Aorta (tissue), 5 donors: ENCODE data around the gene ZNF662. TPM values are rescaled to one million over a fixed set of nuclear protein-coding genes. Genes with fewer than 3 reads are reported as not detected.

Source experiments
- ATAC-seq: fragments of 200-7000 bp; cut with Tn5 transposase; one replicate; pipeline ENCODE4 v1.9.1; 2022; ENCODE audit warnings: moderate library complexity; ENCODE audit not compliant: low FRiP score
- DNase-seq, 2 donors: peaks; one replicate each; pipeline ENCODE4 v3.0.0-alpha.2; 2020
- H3K27ac ChIP-seq, 2 donors: one replicate each; pipeline ENCODE4 v1.5.1; 2013; ENCODE audit warnings: low read length in 2 of 2, mild to moderate bottlenecking in 2 of 2, moderate library complexity in 2 of 2, control low read depth in 1 of 2, inconsistent platforms in 1 of 2, low read depth in 1 of 2
- H3K27me3 ChIP-seq, 2 donors: one replicate each; pipeline ENCODE4 v1.6.1; 2013; ENCODE audit warnings: control low read depth in 1 of 2, low read length in 1 of 2, mild to moderate bottlenecking in 1 of 2, moderate library complexity in 1 of 2; ENCODE audit not compliant: insufficient read depth in 2 of 2, control insufficient read depth in 1 of 2
- H3K36me3 ChIP-seq, 2 donors: one replicate each; pipeline ENCODE4 v1.6.1; 2013; ENCODE audit warnings: control low read depth in 1 of 2, low read length in 1 of 2, mild to moderate bottlenecking in 1 of 2; ENCODE audit not compliant: insufficient read depth in 2 of 2, control insufficient read depth in 1 of 2
- H3K4me1 ChIP-seq, 2 donors: one replicate each; pipeline ENCODE4 v1.6.1; 2013; ENCODE audit warnings: low read length in 2 of 2, control low read depth in 1 of 2, mild to moderate bottlenecking in 1 of 2, moderate library complexity in 1 of 2; ENCODE audit not compliant: insufficient read depth in 2 of 2, control insufficient read depth in 1 of 2
- H3K4me3 ChIP-seq, 2 donors: one replicate each; pipeline ENCODE4 v1.5.1; 2013; ENCODE audit warnings: low read length in 2 of 2, control low read depth in 1 of 2, mild to moderate bottlenecking in 1 of 2
- H3K9me3 ChIP-seq: one replicate; pipeline ENCODE4 v1.6.1; 2013; ENCODE audit warnings: mild to moderate bottlenecking, low read length; ENCODE audit not compliant: control insufficient read depth
- WGBS, 2 donors: extraction: QIAGEN DNeasy Blood & Tissue Kit; methylation state at CpG; one replicate each; pipeline ENCODE4 v1.1.7; 2013; 5-methylcytosine and 5-hydroxymethylcytosine counted together
- intact Hi-C, 2 donors: fragments of 100-400 bp; cut with DNase I; formaldehyde crosslinking; loops; one replicate each; pipeline versions ENCODE4 v1.14.2 to v1.15.0; 2022
- polyA plus RNA-seq, 2 donors: library from polyadenylated mRNA; stranded (reverse); fragments of 200-250 nt; gene quantifications; one replicate each; pipeline ENCODE4 v1.2.3, GENCODE V29; 2013
- total RNA-seq, 2 donors: library from RNA; stranded (reverse); fragmentation: NEBNext Ultra II Directional; extraction: Animal tissue kit (Norgen Biotek cat#: 25700); gene quantifications; one replicate each; pipeline ENCODE4 v1.2.1, GENCODE V29; 2021
- donor health status: healthy with polysubstance abuse.
- donor health status: Bipolar disorder and iron deficiency.
- donor health status: DM: no; HTN: no; CAD: no.
- donor health status: DM: no; HTN: no; CAD: no.
- donor health status: DM: yes; HTN: yes; CAD: no.

ZNF662 gene
- total and polyA plus RNA-seq, 4 donors, result 1.0 to 18.1 (median 11.4) TPM

DNA sequence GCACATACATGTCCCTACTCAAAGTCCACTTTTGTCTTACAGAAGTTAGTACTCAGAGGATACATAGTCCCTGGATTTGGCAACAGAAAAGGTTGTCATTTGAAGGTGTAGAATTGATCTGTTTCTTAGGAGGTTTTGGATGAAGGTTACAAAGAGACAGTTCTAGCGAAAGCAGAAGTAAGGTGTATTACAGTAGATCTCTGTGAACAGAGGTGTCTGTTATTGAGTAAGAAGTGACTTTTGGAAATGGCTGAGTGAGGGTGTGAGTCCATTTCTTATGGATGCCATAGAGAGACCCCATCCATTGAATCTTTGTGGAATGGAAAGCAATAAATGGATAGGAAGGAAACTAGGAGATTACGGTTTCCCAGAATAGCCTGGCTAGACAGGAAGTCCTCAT, 5.6 kb downstream of the ZNF662 start:
- Histone ChIP-seq H3K4me1 (no peaks in the 10 kb centered on the region), H3K27me3 (no peaks in the 10 kb centered on the region), H3K27ac (no peak overlapping the region), H3K36me3 (peaks cover 12 to 29% of the 10 kb centered on the region in 2 donors), H3K4me3 (no peak overlapping the region), H3K9me3 (peaks cover 15% of the 10 kb centered on the region)
- WGBS, 2 donors, result 99 to 100% methylated on average over 2 of the region's 2 CpGs
- intact Hi-C loops, result no loop called here
- DNase-seq (no peak), ATAC-seq (no peak)

DNA sequence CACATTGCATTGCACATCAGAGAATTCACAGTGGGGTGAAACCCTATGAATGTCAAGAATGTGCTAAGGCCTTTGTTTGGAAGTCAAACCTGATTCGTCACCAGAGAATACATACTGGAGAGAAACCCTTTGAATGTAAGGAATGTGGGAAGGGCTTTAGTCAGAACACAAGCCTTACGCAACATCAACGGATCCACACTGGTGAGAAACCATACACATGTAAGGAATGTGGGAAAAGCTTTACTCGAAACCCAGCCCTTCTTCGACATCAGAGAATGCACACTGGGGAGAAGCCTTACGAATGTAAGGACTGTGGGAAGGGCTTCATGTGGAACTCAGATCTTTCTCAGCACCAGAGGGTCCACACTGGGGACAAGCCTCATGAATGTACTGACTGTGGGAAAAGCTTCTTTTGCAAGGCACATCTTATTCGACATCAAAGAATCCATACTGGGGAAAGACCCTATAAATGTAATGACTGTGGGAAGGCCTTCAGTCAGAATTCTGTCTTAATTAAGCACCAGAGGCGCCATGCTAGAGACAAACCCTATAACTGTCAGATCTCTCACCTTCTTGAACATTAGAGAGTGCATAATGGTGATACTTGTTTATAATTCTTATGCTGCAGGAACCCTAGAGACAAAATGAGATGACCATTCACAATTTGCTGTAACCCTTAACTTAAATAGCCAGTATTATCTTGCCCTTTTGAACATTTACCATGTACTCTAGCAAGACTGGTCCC, 9.0 kb downstream of the ZNF662 start:
- no peak for ATAC-seq
- WGBS, 2 donors, result 98% methylated on average over 8 of the region's 8 CpGs
- intact Hi-C loops, result no loop called here
- Histone ChIP-seq H3K4me1 (no peaks in the 10 kb centered on the region), H3K36me3 (peaks cover 10 to 29% of the 10 kb centered on the region in 2 donors), H3K27ac (no peak overlapping the region), H3K4me3 (no peak overlapping the region), H3K27me3 (no peaks in the 10 kb centered on the region), H3K9me3 (peaks cover 19% of the 10 kb centered on the region)
- DNase-seq, result no peak

GRCh38 chr3:42923606-42924005, 17.7 kb downstream of the ZNF662 start:
- peaks cover 1% of the 10 kb centered on the region for H3K9me3 ChIP-seq
- no peak overlapping the region for H3K4me3 ChIP-seq
- ATAC-seq (no peak), DNase-seq (no peak)
- H3K27ac ChIP-seq, result no peak overlapping the region
- intact Hi-C loops, result no loop called here
- 96 to 97% methylated on average over 4 of the region's 4 CpGs for WGBS, 2 donors
- H3K4me1 ChIP-seq, result no peaks in the 10 kb centered on the region
- no peaks in the 10 kb centered on the region for H3K27me3 ChIP-seq
- H3K36me3 ChIP-seq, result no peaks in the 10 kb centered on the region

DNA sequence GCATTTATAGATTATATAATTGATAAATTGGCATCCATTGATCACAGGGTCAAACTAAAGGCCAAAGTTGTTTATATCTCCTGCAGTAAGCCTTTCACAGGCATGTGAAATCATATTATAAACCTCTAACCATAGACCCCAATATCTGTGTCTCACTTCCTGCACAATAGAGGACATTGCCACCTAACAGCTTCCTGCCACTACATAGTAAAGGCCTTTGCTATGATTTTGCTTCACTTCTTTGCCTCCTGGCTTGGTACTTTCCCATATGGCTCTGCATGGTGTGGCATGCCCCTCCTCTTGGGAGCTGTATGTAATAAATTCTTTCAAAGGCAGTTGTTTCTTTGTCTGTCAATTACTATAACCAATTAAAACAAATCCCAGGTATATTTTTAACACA, 20.4 kb downstream of the ZNF662 start:
- DNase-seq (no peak), ATAC-seq (no peak)
- H3K4me3 ChIP-seq, result no peak overlapping the region
- no peaks in the 10 kb centered on the region for H3K4me1 ChIP-seq
- intact Hi-C loops, result no loop called here
- H3K9me3 ChIP-seq, result peaks cover 3% of the 10 kb centered on the region
- H3K27ac ChIP-seq, result no peak overlapping the region
- H3K27me3 ChIP-seq, result no peaks in the 10 kb centered on the region
- H3K36me3 ChIP-seq, result no peaks in the 10 kb centered on the region

- WGBS, 2 donors, result 84 to 85% methylated on average over 5 of the region's 5 CpGs
- no peak for DNase-seq
Measured at GRCh38 chr3:42934111-42934510, 28.2 kb downstream of the ZNF662 start.

DNA sequence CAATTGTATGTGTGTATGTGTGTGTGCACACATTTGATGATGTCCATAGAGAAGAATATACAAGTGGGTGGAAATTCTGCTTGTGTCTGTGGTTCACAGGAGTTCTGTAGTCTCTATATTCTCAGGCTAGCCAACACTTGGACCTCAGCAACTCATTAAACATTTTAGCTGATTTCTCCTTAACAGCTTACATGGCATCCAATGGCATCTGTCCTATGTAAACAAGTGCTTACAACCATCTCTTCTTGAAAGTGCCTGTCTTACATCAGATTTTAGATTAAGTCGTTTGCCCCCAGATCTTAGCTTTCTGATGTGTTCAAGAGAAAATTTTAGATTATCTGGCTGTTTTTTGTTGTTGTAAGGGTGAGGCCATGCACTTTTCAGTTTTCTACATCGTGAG, 29.0 kb downstream of the ZNF662 start:
- H3K9me3 ChIP-seq, result no peaks in the 10 kb centered on the region
- H3K36me3 ChIP-seq, result no peaks in the 10 kb centered on the region
- DNase-seq, result no peak
- WGBS, 2 donors, result 27 to 33% methylated on average over 2 of the region's 2 CpGs
- no peaks in the 10 kb centered on the region for H3K4me1 ChIP-seq
- no peak overlapping the region for H3K27ac ChIP-seq
- no peaks in the 10 kb centered on the region for H3K27me3 ChIP-seq
- intact Hi-C loops, result no loop called here
- ATAC-seq, result no peak
- H3K4me3 ChIP-seq, result no peak overlapping the region

More at GRCh38 chr3:42934111-42934510, 28.2 kb downstream of the ZNF662 start:
- no peaks in the 10 kb centered on the region for H3K9me3 ChIP-seq
- no peak overlapping the region for H3K4me3 ChIP-seq
- intact Hi-C loops, result no loop called here
- no peaks in the 10 kb centered on the region for H3K4me1 ChIP-seq
- no peaks in the 10 kb centered on the region for H3K36me3 ChIP-seq
- H3K27ac ChIP-seq, result no peak overlapping the region
- H3K27me3 ChIP-seq, result no peaks in the 10 kb centered on the region
- ATAC-seq, result no peak

GRCh38 chr3:42935472-42935871, 29.5 kb downstream of the ZNF662 start:
- Histone ChIP-seq H3K27me3 (no peaks in the 10 kb centered on the region), H3K36me3 (no peaks in the 10 kb centered on the region), H3K4me1 (no peaks in the 10 kb centered on the region), H3K27ac (no peak overlapping the region), H3K4me3 (no peak overlapping the region), H3K9me3 (no peaks in the 10 kb centered on the region)
- intact Hi-C loops, result no loop called here
- WGBS, 2 donors, result 79 to 83% methylated on average over 1 of the region's 1 CpG
- ATAC-seq (no peak), DNase-seq (no peak)

DNA sequence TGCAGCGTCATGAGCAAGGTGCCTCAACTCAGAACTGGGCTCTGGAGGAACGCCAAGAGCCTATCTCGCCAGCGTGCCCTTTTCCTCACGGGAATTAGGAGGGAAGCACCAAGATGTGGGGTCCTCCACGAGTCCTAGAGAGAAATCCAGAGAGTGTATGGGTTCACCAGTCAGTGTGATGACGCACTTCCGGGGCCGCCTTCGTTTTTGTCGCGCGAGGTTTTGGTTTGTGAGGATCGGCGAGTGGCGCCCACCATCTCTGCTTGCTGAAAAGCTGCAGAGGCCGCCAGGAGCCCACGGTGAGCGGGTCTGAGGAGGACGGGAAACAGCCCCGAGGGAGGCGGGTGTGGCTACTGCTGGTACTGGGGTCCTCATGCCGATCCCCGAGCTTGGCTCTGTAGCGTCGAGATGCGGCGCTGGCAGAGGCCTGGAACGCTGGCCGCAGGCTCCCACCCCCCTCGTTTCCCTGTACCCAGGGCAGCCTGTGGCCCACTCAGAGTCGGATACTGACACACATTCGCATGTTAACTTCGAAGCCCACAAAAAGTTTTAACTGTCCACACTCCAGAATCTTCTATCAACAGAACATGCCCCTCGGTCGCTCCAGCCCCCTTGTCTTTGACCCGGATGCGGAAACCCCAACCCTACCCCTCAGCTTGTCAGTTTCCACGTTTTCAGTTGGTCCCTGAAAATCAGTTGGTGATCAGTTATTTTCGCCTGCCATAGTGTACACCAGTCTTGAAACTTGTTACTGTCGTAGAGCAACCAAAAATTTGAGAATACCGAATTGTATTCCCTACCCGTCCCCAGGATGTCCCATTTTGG, 30.4 kb downstream of the ZNF662 start:
- H3K9me3 ChIP-seq, result no peaks in the 10 kb centered on the region
- intact Hi-C loops, result no loop called here
- H3K36me3 ChIP-seq, result peaks cover 0 to 1% of the 10 kb centered on the region in 2 donors
- H3K27me3 ChIP-seq, result no peaks in the 10 kb centered on the region
- peak; percentile 62 to 86 for DNase-seq
- WGBS, 2 donors, result 62 to 66% methylated on average over 43 of the region's 43 CpGs
- peak; percentile 68 for ATAC-seq
- no peaks in the 10 kb centered on the region for H3K4me1 ChIP-seq
- H3K27ac ChIP-seq, result no peak overlapping the region
- H3K4me3 ChIP-seq, result no peak overlapping the region

DNA sequence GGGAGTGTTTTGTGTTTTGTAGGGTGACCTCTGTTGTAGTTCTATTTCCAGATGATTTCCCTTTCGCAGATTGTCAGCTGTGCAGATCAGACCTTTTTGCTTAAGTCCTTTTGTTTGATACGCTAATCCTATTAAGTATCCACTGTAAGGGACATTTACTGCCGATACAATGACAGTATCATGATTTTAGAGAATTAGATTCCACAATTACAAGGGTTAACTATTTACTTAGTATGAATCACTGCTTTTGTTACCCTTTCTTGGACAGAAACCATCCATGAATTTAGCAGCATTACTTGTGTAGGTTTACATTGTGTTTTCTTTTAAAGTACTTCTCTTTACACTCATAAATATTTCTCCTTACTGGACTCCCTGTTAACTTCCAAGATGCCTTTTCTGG, 31.4 kb downstream of the ZNF662 start:
- H3K4me3 ChIP-seq, result no peak overlapping the region
- no peak overlapping the region for H3K27ac ChIP-seq
- DNase-seq (no peak), ATAC-seq (no peak)
- H3K36me3 ChIP-seq, result peaks cover 0 to 2% of the 10 kb centered on the region in 2 donors
- no peaks in the 10 kb centered on the region for H3K4me1 ChIP-seq
- H3K9me3 ChIP-seq, result no peaks in the 10 kb centered on the region
- WGBS, 2 donors, result 95 to 97% methylated on average over 3 of the region's 3 CpGs
- intact Hi-C loops, result no loop called here
- no peaks in the 10 kb centered on the region for H3K27me3 ChIP-seq
